MCF 10A (cell line): Measurements from ENCODE around the gene PRLR. TPM values are rescaled to one million over a fixed set of nuclear protein-coding genes. Genes with fewer than 3 reads are reported as not detected.

ENCODE experiments used
- Bru-seq: library from RNA; stranded (reverse); fragments of 400-500 nt; gene quantifications from one replicate; lab custom pipeline; 2021; lab: Mats Ljungman, UMichigan
- BruChase-seq, 2 experiments: library from RNA; stranded (reverse); fragments of 400-500 nt; gene quantifications; one replicate each; lab custom pipeline; 2021; lab: Mats Ljungman, UMichigan
- BruUV-seq: library from RNA; stranded (reverse); fragments of 400-500 nt; replicated peaks from 2 replicates; lab custom pipeline; 2021; lab: Mats Ljungman, UMichigan
- CTCF ChIA-PET: fragments of 300-600 bp; sonication (Branson Sonifier 250); formaldehyde crosslinking; extraction: SDS; loops from one replicate; lab custom pipeline; 2021; ENCODE audit warnings: antibody characterized with exemption, inconsistent platforms; lab: Yijun Ruan, JAX
- POLR2A ChIA-PET: fragments of 300-600, 350-650 bp; sonication (Branson Sonifier 250); formaldehyde crosslinking; extraction: SDS; loops from one replicate; lab custom pipeline; 2020; ENCODE audit warnings: antibody characterized with exemption, inconsistent platforms; lab: Yijun Ruan, JAX
- DNase-seq: peaks from one replicate; pipeline ENCODE4 v3.0.0-alpha.2; 2018; ENCODE audit not compliant: unreplicated experiment
- H3K27ac Mint-ChIP-seq: one replicate; pipeline ENCODE4 v1.8.0; 2022; ENCODE audit warnings: mild to moderate bottlenecking, low read depth, mixed read lengths; ENCODE audit not compliant: unreplicated experiment
- H3K27me3 Mint-ChIP-seq: one replicate; pipeline ENCODE4 v1.8.0; 2022; ENCODE audit warnings: mixed read lengths; ENCODE audit not compliant: insufficient read depth, unreplicated experiment
- H3K36me3 Mint-ChIP-seq: one replicate; pipeline ENCODE4 v1.8.0; 2022; ENCODE audit warnings: mild to moderate bottlenecking, moderate library complexity, mixed read lengths; ENCODE audit not compliant: insufficient read depth, unreplicated experiment
- H3K4me1 Mint-ChIP-seq: one replicate; pipeline ENCODE4 v1.8.0; 2022; ENCODE audit warnings: mixed read lengths; ENCODE audit not compliant: insufficient read depth, unreplicated experiment
- H3K4me3 Mint-ChIP-seq: one replicate; pipeline ENCODE4 v1.8.0; 2022; ENCODE audit warnings: mild to moderate bottlenecking, moderate library complexity, mixed read lengths; ENCODE audit not compliant: unreplicated experiment
- H3K9me3 Mint-ChIP-seq: one replicate; pipeline ENCODE4 v1.8.0; 2022; ENCODE audit warnings: mixed read lengths; ENCODE audit not compliant: unreplicated experiment
- intact Hi-C: fragments of 100-400 bp; cut with micrococcal nuclease; formaldehyde crosslinking; loops from 2 replicates; pipeline ENCODE4 v1.14.1; 2022
- long read RNA-seq: library from polyadenylated mRNA; stranded (forward); transcript quantifications from one replicate; pipeline ENCODE4 v2.0.0, GENCODE V29; 2022
- total RNA-seq: library from RNA; stranded (reverse); gene quantifications from 2 replicates; pipeline ENCODE4 v1.2.3, GENCODE V29; 2022
- TF ChIP-seq, protein P1 (sequence below): fragments of 200-600 bp; IDR thresholded peaks from one replicate; pipeline ENCODE4 v1.8.0; 2022; ENCODE audit warnings: antibody characterized with exemption, mild to moderate bottlenecking; ENCODE audit not compliant: unreplicated experiment

The PRLR gene
- total RNA-seq (0.16 and 0.44 TPM in 2 replicates), Bru-seq, nascent RNA (percentile 17 among the genes with signal in this experiment), BruChase-seq, experiment 1, labeled RNA remaining after a 6-hour chase (percentile 15 among the genes with signal in this experiment), BruChase-seq, experiment 2, labeled RNA remaining after a 2-hour chase (percentile 15 among the genes with signal in this experiment)
- long read RNA-seq: 0 reads

DNA sequence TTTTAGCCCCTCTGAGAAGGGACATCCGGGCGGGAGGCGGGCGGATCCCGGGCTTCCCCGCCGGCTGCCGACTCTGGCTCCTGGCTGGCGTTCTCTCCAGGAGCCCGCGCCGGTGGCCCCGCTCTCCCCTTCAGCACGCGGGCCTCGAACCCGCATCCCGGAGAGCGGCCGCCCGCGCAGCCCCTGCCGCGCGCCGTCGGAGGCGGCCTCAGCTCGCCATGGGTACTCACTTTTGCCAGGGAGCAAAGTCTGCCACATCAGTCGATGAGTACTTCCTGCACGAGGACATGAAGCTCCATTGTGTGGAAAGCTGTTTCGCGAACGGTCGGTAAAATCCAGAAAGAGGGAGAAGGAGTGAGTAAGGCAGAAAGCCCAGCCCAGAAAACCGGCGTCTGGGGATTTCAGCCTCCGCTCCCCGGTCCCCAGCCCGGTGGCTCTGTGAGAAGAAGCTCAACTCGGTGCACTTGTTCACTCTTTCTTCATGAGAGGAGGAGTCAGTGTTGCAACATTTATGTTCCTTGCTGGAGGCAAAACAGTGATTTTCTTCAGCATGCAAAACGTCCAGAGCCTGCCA lies at the start of gene PRLR:
PRLR (minus strand) TSS at position 450 of the 574 bp plus-strand sequence. CDS start 140,867 bp downstream, outside the sequence.
- intact Hi-C loops: loop anchor here (1.0 kb wide), 1 partner anchor 369 kb away; no protein-coding TSS in a partner anchor
- no peaks in the 10 kb centered on the region for H3K9me3 Mint-ChIP-seq
- H3K27ac Mint-ChIP-seq: no peak within 1 kb of the TSS
- peak; percentile 85 for DNase-seq
- CTCF ChIA-PET: interaction anchor here (0.6 to 5.5 kb wide), 10 partner anchors 9 to 696 kb away, joined by 3 to 45 read pairs (median 4); no protein-coding TSS in a partner anchor
- peaks cover 39% of the 10 kb centered on the region for H3K27me3 Mint-ChIP-seq
- POLR2A ChIA-PET: interaction anchor here (0.6 to 1.3 kb wide), 8 partner anchors 17 to 327 kb away, joined by 3 to 6 read pairs (median 3); no protein-coding TSS in a partner anchor
- no TSS peak for BruUV-seq
- H3K36me3 Mint-ChIP-seq: peaks cover 5% of the 10 kb centered on the region
- TF ChIP-seq, protein P1, sequence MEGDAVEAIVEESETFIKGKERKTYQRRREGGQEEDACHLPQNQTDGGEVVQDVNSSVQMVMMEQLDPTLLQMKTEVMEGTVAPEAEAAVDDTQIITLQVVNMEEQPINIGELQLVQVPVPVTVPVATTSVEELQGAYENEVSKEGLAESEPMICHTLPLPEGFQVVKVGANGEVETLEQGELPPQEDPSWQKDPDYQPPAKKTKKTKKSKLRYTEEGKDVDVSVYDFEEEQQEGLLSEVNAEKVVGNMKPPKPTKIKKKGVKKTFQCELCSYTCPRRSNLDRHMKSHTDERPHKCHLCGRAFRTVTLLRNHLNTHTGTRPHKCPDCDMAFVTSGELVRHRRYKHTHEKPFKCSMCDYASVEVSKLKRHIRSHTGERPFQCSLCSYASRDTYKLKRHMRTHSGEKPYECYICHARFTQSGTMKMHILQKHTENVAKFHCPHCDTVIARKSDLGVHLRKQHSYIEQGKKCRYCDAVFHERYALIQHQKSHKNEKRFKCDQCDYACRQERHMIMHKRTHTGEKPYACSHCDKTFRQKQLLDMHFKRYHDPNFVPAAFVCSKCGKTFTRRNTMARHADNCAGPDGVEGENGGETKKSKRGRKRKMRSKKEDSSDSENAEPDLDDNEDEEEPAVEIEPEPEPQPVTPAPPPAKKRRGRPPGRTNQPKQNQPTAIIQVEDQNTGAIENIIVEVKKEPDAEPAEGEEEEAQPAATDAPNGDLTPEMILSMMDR: no peak
- H3K4me3 Mint-ChIP-seq: peak within 1 kb of the TSS; percentile 64
- H3K4me1 Mint-ChIP-seq: peaks cover 18% of the 10 kb centered on the region

DNA sequence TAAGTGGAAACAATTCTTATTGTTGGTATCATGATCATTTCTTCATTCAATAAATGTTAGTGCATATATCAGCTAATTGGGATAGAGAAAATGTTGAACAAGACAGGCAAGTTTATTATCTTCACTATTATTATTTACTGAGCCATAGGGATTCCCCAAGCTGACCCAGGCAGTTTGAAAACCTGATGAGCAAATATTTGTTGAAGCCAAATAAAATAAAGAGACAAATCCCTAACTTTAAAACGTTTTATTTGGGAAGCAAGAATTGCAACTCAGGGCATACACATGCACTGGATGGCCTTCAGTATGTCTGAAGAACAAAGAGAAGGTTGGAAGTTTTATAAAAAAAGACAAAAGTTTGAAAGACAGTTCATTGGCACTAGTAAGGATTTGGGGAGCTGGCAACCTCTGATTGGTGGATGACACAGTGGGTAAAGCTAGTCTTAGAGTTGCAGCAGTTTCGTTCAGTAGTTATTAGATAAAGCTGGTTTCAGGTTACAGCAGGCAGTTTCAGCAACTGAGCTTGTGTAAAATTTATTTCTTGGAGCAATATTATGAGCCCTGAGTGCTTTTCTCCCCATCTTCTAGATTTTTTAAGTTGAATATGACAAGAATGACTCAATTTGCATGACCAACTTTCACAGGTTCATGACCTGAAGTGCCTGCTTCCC lies 44.7 kb upstream of the PRLR start:
- intact Hi-C loops: no loop called here
- POLR2A ChIA-PET: interaction anchor here (0.7 kb wide), 2 partner anchors 8 to 129 kb away, joined by 3 to 4 read pairs; no protein-coding TSS in a partner anchor
- no TSS peak for BruUV-seq
- CTCF ChIA-PET: interaction anchor here (0.7 kb wide), 1 partner anchor 217 kb away, joined by 4 read pairs; no protein-coding TSS in a partner anchor
- no peak overlapping the region for H3K27ac Mint-ChIP-seq
- DNase-seq: no peak
- no peaks in the 10 kb centered on the region for H3K4me1 Mint-ChIP-seq
- no peaks in the 10 kb centered on the region for H3K36me3 Mint-ChIP-seq
- H3K9me3 Mint-ChIP-seq: peaks cover 7% of the 10 kb centered on the region
- H3K27me3 Mint-ChIP-seq: no peaks in the 10 kb centered on the region
- H3K4me3 Mint-ChIP-seq: no peak overlapping the region
- TF ChIP-seq, protein P1: no peak

DNA sequence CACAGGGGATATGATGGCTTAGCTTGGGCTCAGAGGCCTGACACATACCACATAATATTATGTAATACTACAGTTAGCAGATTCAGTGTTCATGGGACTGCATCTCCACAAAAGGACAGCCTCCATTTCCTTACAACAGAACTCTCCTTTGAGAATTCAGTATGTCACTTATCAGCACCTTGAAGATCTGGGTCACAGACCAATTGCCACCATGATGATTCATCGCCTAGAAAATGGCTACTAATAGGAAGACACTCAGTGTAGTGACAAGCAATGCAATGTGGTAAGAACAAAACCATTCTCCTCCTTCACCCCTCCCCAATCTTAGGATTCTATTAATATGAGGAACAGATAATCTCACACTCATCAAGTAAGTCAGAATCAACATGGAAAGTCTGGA lies 38.7 kb upstream of the PRLR start:
- DNase-seq: no peak
- H3K4me3 Mint-ChIP-seq: no peak overlapping the region
- no peaks in the 10 kb centered on the region for H3K27me3 Mint-ChIP-seq
- BruUV-seq: no TSS peak
- intact Hi-C loops: no loop called here
- ChIA-PET CTCF (no interaction called here), POLR2A (no interaction called here)
- no peaks in the 10 kb centered on the region for H3K4me1 Mint-ChIP-seq
- no peaks in the 10 kb centered on the region for H3K9me3 Mint-ChIP-seq
- TF ChIP-seq, protein P1: no peak
- H3K36me3 Mint-ChIP-seq: no peaks in the 10 kb centered on the region
- H3K27ac Mint-ChIP-seq: no peak overlapping the region

DNA sequence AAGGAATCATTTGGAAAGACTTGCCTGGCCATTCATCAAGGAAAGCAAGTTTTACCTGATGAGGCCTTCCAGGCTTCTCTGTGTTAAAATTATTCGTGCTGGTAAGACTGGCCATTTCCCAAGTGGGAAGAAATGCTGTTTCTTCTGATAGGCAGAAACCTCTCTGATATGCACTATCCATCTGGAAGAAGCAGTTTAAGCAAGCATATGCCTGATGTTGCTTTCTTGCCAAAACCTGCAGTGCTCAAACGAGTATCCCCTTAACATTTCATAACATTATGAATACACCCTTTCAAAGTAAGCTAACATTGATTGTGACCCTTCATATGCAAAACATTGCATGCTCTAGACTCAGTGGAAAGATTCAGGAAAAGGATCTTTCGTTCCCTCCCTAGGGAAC lies 36.0 kb upstream of the PRLR start:
- H3K27ac Mint-ChIP-seq: no peak overlapping the region
- DNase-seq: no peak
- TF ChIP-seq, protein P1: no peak
- no peaks in the 10 kb centered on the region for H3K27me3 Mint-ChIP-seq
- no peaks in the 10 kb centered on the region for H3K4me1 Mint-ChIP-seq
- ChIA-PET CTCF (interaction anchor here (0.6 kb wide), 1 partner anchor 19 kb away, joined by 3 read pairs; no protein-coding TSS in a partner anchor), POLR2A (no interaction called here)
- no peak overlapping the region for H3K4me3 Mint-ChIP-seq
- H3K9me3 Mint-ChIP-seq: no peaks in the 10 kb centered on the region
- intact Hi-C loops: no loop called here
- BruUV-seq: no TSS peak
- no peaks in the 10 kb centered on the region for H3K36me3 Mint-ChIP-seq
